Right kidney (tissue), 1 donor: Measurements from ENCODE around the gene KRT12.
"Not testable (repeated sequence)": the region's sequence is repeated elsewhere in the genome, so short reads cannot be mapped to it uniquely, and the experiment has no call there.

ENCODE experiments used
- DNase-seq: peaks from one replicate; pipeline ENCODE4 v3.0.0-alpha.2; 2016

KRT12 gene

GRCh38 chr17:40883626-40884334, 16.8 kb upstream of the KRT12 start:
- DNase-seq, result no peak

- no peak for DNase-seq
Measured at GRCh38 chr17:40883031-40883430, 16.0 kb upstream of the KRT12 start.

GRCh38 chr17:40879026-40879425, 12.0 kb upstream of the KRT12 start:
- no peak for DNase-seq

- no peak for DNase-seq
Measured at GRCh38 chr17:40878044-40878443, 11.0 kb upstream of the KRT12 start.

GRCh38 chr17:40873801-40874200, 6.8 kb upstream of the KRT12 start:
- DNase-seq, result no peak

- no peak for DNase-seq
Measured at GRCh38 chr17:40873255-40873654, 6.2 kb upstream of the KRT12 start.

- DNase-seq, result no peak
Measured at GRCh38 chr17:40872416-40872815, 5.4 kb upstream of the KRT12 start.

- no peak for DNase-seq
Measured at GRCh38 chr17:40871316-40871715, 4.3 kb upstream of the KRT12 start.

- no peak for DNase-seq
Measured at GRCh38 chr17:40870136-40870535, 3.1 kb upstream of the KRT12 start.

GRCh38 chr17:40864661-40865390, 2.2 kb downstream of the KRT12 start:
- no peak for DNase-seq

- no peak for DNase-seq
Measured at GRCh38 chr17:40862985-40863733, 3.9 kb downstream of the KRT12 start.

- DNase-seq, result no peak
Measured at GRCh38 chr17:40859536-40859935, 7.5 kb downstream of the KRT12 start.

- not testable (repeated sequence) for DNase-seq
Measured at GRCh38 chr17:40858667-40859066, 8.4 kb downstream of the KRT12 start.

GRCh38 chr17:40857535-40857934, 9.5 kb downstream of the KRT12 start:
- no peak for DNase-seq

GRCh38 chr17:40854175-40854814, 12.7 kb downstream of the KRT12 start:
- DNase-seq, result no peak

- DNase-seq, result no peak
Measured at GRCh38 chr17:40852364-40852763, 14.7 kb downstream of the KRT12 start.

- DNase-seq, result no peak
Measured at GRCh38 chr17:40850293-40850972, 16.6 kb downstream of the KRT12 start.

- no peak for DNase-seq
Measured at GRCh38 chr17:40849723-40850122, 17.3 kb downstream of the KRT12 start.

- no peak for DNase-seq
Measured at GRCh38 chr17:40848583-40849235, 18.3 kb downstream of the KRT12 start.

- no peak for DNase-seq
Measured at GRCh38 chr17:40846515-40847144, 20.4 kb downstream of the KRT12 start.

- no peak for DNase-seq
Measured at GRCh38 chr17:40844671-40845107, 22.3 kb downstream of the KRT12 start.
